Kidney epithelial cell (primary cell): Measurements from ENCODE around the gene ADI1. TPM values are rescaled to one million over a fixed set of nuclear protein-coding genes. Genes with fewer than 3 reads are reported as not detected.
"Not testable (repeated sequence)": the region's sequence is repeated elsewhere in the genome, so short reads cannot be mapped to it uniquely, and the experiment has no call there.

Experiments
- DNase-seq: peaks from one replicate; pipeline ENCODE4 v3.0.0-alpha.2; 2010; ENCODE audit warnings: low read depth
- H3K27me3 ChIP-seq: 2 replicates; pipeline ENCODE4 v1.6.0; 2011; ENCODE audit warnings: low read length; ENCODE audit not compliant: control insufficient read depth, insufficient read depth
- H3K36me3 ChIP-seq: 2 replicates; pipeline ENCODE4 v1.5.1; 2011; ENCODE audit warnings: low read length; ENCODE audit not compliant: control insufficient read depth, insufficient read depth
- H3K4me3 ChIP-seq: 2 replicates; pipeline ENCODE4 v1.5.1; 2011; ENCODE audit warnings: low read depth, mild to moderate bottlenecking, control low read depth, low read length
- total RNA-seq: library from RNA; depleted of rRNA; stranded (reverse); fragments of >200 nt; gene quantifications from 2 replicates; pipeline ENCODE4 v1.2.3, GENCODE V29; 2015
- TF ChIP-seq, protein P1 (sequence below): IDR thresholded peaks from 2 replicates; pipeline ENCODE4 v1.5.1; 2011; ENCODE audit warnings: mild to moderate bottlenecking, moderate library complexity, low read length, control low read depth, inconsistent platforms; ENCODE audit not compliant: insufficient read depth, poor library complexity, severe bottlenecking

Gene ADI1
- total RNA-seq, 1 donor from 2014 or later = 25.6 TPM

DNA sequence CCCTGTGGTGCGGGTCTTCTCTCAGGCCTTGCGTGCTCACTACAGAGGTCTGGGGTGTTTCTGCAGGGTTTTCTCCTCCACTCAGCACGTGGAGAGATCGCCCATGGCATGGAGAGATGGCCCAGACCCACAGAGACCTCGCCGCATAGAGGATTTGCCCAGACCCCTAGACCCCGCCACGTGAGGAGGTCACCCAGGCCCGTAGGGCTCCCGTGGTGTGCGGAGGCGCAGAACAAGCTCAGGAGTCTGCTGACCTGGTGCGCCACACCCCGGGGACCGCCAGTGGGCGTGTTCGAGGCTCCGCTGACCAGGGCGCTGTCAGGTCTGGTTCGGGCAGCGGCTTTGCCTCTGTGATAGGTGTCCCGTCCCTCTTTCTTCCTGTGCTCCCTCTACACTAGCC is 64.5 kb downstream of the ADI1 start:
- H3K36me3 ChIP-seq = peaks cover 4% of the 10 kb centered on the region
- DNase-seq = no peak
- no peaks in the 10 kb centered on the region for H3K27me3 ChIP-seq
- no peak overlapping the region for H3K4me3 ChIP-seq
- TF ChIP-seq, protein P1, sequence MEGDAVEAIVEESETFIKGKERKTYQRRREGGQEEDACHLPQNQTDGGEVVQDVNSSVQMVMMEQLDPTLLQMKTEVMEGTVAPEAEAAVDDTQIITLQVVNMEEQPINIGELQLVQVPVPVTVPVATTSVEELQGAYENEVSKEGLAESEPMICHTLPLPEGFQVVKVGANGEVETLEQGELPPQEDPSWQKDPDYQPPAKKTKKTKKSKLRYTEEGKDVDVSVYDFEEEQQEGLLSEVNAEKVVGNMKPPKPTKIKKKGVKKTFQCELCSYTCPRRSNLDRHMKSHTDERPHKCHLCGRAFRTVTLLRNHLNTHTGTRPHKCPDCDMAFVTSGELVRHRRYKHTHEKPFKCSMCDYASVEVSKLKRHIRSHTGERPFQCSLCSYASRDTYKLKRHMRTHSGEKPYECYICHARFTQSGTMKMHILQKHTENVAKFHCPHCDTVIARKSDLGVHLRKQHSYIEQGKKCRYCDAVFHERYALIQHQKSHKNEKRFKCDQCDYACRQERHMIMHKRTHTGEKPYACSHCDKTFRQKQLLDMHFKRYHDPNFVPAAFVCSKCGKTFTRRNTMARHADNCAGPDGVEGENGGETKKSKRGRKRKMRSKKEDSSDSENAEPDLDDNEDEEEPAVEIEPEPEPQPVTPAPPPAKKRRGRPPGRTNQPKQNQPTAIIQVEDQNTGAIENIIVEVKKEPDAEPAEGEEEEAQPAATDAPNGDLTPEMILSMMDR = no peak

GRCh38 chr2:3454005-3454404 is 65.3 kb downstream of the ADI1 start:
- H3K27me3 ChIP-seq, DNase-seq, H3K36me3 ChIP-seq, H3K4me3 ChIP-seq: not testable (repeated sequence)

DNA sequence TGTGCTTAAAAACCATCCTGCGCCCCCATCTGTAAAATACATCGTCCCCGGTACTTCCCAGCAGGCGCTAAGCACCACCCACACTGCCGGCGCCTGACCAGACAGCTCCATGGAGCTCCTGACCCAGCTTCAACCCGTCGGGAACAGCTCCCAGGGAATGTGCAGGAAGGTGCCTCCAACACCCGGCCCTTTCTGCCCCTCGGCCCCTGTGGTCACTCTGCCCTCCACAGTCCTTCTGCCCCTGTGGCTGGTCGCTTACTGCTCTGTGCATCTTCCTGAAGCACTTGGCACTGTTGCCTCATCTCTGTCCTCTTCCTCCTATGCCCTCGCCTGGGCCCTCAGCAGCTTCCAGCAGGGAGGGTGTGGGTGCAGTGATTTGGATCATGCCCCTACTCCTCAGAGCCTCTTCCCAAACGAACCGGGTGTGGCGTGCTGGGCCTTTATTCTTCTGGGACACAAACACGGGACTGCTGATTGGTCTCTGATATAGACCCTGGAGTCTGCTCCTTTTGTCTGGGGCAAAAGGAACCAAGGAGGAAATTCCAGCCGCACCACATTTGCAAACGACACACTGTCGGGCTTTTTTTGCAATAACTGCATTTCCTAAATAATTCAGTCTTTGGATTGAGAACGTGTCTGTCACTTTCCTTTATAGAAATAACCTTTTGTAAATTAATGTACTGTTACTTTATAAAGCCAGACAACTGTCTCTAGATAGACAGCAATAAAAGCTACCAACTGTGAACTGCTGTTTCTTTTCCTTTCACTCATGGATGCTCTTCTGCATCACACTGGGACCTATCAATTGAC is 65.9 kb downstream of the ADI1 start:
- TF ChIP-seq, protein P1 = no peak
- no peak for DNase-seq
- H3K27me3 ChIP-seq = no peaks in the 10 kb centered on the region
- no peak overlapping the region for H3K4me3 ChIP-seq
- H3K36me3 ChIP-seq = peaks cover 4% of the 10 kb centered on the region

DNA sequence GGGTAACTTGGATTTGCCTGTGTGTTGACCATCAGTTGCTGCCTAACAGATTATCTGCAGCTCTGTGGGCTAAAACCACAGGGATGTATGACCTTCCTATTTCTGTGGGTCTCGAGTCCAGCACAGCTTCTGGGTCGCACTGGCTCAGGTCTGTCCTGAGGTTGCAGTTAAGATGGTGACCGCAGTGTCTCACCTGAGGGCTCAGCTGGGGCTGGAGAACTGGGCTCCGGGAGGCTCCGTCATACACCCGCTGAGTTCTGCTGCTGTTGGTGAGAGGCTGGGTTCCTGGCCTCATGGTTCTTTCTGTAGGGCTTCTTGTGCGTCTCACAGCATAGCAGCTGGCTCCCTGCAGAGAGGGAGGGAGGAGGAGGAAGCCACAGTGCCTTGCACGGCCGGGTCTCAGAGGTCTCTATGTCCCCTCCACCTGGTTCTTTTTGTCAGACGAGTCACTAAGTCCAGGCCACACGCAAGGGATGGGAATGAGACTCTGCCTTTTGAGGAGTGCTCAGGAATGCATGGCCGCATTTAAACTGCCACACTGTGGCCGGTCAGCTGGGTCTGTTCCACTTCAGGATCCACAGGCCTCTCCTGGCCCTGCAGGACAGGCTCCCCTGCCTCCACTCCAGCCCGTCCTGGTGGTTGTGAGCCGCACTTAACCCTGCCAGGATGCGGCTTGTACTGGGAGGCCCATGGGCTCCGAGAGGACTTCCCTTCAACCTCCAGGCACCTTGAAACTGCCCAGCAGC is 67.2 kb downstream of the ADI1 start:
- TF ChIP-seq, protein P1 = no peak
- H3K4me3 ChIP-seq = no peak overlapping the region
- peaks cover 4% of the 10 kb centered on the region for H3K36me3 ChIP-seq
- H3K27me3 ChIP-seq = no peaks in the 10 kb centered on the region
- DNase-seq = no peak

GRCh38 chr2:3451169-3451568 is 68.2 kb downstream of the ADI1 start:
- Histone ChIP-seq H3K4me3 (no peak overlapping the region), H3K27me3 (no peaks in the 10 kb centered on the region), H3K36me3 (peaks cover 2% of the 10 kb centered on the region)
- no peak for DNase-seq
- TF ChIP-seq, protein P1 = no peak

DNA sequence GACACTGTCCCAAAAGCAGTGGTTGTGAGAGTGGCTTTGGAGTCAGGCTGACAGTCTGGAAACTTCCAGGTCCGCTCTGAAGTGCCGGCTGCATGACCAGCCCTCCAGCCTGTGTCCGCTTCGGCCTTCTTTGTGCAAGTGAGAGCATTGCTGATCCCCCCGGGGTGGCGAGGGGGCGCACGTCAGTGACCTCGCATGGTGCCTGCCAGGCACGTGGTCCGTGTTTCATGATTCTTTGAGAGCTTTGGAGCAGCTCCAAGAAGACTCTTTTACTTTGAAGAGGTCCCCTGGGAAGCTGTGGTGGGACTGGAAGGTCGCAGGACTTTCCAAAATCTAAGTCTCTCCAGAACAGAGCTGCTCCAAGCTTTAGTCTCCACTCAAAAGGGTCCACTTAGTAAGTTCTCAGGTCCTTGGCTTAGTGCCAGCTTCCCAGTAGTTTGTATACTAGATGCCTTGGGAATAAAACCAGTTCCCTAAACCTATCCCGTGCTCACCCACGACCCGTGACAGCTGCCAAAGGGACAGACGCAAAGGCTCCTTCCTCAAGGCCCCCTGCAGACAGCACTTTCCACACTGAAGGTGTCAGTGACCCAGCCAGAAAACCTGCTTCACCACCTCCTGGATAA is 68.8 kb downstream of the ADI1 start:
- Histone ChIP-seq H3K4me3 (no peak overlapping the region), H3K27me3 (no peaks in the 10 kb centered on the region), H3K36me3 (peaks cover 4% of the 10 kb centered on the region)
- no peak for DNase-seq
- TF ChIP-seq, protein P1 = no peak
